Kidney tubule cell (primary cell): ENCODE data around the gene CUL9.

Experiments
- DNase-seq: peaks from one replicate; pipeline ENCODE4 v3.0.0-alpha.2; 2018; ENCODE audit warnings: low spot score

The CUL9 gene

GRCh38 chr6:43200541-43200940 is 18.5 kb downstream of the CUL9 start:
- DNase-seq: no peak

DNA sequence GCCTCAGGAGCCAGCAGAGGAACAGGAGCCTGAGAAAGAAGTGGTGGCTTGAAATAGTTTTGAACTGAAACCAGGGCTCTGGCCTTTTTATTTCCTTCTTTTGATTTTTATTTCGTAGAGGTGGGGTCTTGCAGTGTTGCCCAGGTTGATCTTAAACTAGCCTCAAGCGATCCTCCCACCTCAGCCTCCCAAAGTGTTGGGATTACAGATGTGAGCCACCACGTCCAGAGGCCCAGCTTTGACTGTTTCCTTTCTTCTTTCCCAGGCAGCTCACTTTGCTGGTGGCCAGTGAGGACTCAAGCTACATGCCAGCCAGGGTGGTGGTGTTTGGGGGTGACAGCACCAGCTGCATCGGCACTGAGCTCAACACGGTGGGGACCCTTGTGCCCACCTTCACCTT is 20.5 kb downstream of the CUL9 start:
- no peak for DNase-seq

- no peak for DNase-seq
Measured at GRCh38 chr6:43203029-43203717, 21.2 kb downstream of the CUL9 start.

- no peak for DNase-seq
Measured at GRCh38 chr6:43203718-43204095, 21.7 kb downstream of the CUL9 start.

DNA sequence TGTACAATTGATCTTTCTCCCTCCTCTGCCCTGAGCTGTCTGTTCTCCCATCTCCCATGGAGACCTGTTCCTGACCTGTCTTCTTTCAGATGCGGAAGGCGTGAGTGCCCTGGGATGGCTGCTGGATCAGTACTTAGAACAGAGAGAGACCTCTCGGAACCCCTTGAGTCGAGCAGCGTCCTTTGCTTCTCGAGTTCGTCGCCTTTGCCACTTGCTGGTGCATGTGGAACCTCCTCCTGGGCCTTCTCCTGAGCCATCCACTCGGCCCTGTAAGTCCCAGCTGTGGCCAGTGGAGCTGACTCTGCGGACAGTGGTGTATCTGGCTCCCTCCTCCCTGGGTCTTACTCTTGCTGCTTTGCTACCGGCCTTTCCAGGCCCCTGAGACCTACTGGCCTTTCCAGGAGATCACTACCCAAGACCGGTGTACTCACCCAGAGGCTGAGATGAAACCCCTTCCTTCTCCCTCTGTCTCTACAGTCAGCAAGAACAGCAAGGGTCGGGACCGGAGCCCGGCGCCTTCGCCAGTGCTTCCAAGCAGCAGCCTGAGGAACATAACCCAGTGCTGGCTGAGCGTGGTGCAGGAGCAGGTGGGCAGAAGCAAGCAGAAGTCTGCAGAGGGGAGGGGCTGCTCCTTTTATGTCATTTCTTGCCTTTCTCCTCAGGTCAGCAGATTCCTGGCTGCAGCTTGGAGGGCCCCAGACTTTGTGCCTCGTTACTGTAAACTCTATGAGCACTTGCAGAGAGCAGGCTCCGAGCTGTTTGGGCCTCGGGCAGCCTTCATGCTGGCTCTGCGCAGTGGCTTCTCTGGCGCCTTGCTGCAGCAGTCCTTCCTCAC is 22.5 kb downstream of the CUL9 start:
- no peak for DNase-seq

DNA sequence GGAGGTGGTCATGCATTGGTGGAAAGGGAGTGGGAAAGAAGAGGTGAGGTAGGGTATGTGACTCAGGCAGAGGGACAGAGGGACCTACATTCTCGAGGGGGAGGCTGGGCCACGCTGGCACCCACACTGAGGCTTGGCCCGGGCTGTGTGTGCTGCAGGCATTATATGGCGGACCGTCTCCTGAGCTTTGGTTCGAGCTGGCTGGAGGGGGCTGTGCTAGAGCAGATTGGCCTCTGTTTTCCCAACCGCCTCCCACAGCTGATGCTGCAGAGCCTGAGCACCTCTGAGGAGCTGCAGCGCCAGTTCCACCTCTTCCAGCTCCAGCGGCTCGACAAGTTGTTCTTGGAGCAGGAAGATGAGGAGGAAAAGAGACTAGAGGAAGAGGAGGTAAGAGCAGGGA is 23.9 kb downstream of the CUL9 start:
- no peak for DNase-seq

DNA sequence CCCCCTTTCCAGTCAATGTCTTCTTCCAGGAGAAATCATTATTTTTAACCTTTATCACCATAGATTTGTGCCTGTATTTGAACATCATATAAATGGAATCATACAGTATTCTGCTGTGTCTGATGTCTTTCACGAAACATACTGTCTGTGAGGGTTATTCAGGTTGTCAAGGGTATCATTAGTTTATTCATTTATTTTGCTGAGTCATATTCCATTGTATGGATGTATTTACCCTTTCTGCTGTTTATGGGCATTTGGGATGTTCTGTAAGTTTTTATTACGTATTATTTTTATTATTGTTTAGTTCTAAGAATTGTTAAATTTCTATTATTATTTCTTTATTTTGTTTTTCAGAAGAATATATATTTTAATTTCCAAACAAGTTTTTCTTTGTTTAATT is 25.3 kb downstream of the CUL9 start:
- DNase-seq: no peak

- DNase-seq: peak; percentile 59
Measured at GRCh38 chr6:43211955-43212354, 30.0 kb downstream of the CUL9 start.

- DNase-seq: no peak
Measured at GRCh38 chr6:43213431-43213830, 31.4 kb downstream of the CUL9 start.

- no peak for DNase-seq
Measured at GRCh38 chr6:43215066-43215465, 33.1 kb downstream of the CUL9 start.

- DNase-seq: no peak
Measured at GRCh38 chr6:43216200-43216599, 34.2 kb downstream of the CUL9 start.

- no peak for DNase-seq
Measured at GRCh38 chr6:43217351-43217750, 35.4 kb downstream of the CUL9 start.

DNA sequence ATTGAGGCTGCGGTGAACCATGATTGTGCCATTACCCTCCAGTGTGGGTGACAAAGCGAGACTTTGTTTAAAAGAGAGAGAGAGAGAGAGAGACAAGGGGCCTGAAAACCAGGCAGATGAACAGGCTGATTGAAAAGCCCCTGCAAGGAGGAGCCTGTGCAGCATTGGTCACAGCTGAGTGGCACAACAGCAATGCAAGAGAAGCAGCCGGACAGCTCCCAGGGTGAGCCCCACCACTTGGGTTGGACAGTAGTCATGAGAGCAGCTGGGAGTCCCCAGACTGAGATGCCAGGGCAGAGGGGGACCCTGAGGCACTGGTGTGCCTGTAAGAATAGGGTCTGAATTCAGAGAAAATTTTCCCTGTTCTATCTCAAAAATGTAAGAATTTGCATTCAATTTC is 37.1 kb downstream of the CUL9 start:
- DNase-seq: no peak

- no peak for DNase-seq
Measured at GRCh38 chr6:43219814-43220213, 37.8 kb downstream of the CUL9 start.

- no peak for DNase-seq
Measured at GRCh38 chr6:43220439-43220951, 38.5 kb downstream of the CUL9 start.

DNA sequence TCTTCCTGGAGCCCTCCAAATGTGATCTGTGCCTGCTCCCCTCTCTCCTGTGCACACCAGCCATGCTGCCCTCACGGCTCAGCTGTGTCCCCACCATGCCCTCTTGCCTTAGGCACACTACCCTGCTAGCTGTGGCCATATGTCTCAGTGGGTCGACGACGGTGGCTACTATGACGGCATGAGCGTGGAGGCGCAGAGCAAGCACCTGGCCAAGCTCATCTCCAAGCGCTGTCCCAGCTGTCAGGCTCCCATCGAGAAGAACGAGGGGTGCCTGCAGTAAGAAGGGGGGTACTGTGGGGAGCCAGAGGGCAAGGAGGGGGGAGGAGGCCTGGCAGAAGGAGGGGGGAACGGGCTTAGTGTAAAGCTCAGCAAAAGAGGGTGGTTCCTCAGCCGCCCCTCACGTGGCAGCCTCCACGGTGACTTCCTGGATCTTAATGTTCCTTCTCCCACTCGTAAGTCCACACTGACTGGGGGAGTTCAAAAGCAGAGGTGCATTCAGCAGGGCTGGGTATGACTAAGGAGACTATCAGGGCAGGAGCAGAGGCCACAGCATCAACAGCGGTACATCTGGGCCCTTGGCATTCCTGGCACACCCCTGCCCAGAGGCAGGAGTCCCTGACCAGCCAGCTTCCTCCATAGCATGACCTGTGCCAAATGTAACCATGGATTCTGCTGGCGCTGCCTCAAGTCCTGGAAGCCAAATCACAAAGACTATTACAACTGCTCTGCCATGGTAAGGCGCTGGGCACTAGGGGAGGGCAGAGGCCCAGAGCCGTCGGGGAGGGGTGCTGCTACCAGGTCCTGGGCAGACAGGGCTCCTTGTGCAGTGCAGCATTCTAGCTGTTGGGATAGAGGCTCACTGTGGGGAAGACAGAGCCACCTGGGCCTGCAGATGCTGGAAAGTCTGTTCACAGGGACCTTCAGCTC is 39.3 kb downstream of the CUL9 start:
- peak; percentile 31 for DNase-seq

- no peak for DNase-seq
Measured at GRCh38 chr6:43222418-43223059, 40.5 kb downstream of the CUL9 start.

DNA sequence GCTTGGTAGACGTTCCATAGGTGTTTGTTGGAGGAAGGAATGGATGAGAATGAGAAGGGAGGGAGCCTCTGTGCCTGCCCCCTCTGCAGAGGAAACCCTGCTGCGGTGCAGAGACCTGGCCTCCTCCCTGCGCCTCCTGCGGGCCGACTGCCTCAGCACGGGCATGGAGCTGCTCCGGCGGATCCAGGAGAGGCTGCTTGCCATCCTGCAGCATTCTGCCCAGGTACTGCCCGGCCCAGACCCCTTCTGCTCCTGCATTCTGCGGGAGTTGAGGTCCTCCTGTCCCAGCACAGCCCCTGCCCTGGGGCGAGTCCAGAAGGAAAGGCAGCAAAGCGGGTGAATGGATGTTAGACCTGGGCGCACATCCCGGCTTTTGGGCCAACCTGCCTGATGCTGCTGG is 41.2 kb downstream of the CUL9 start:
- DNase-seq: no peak

DNA sequence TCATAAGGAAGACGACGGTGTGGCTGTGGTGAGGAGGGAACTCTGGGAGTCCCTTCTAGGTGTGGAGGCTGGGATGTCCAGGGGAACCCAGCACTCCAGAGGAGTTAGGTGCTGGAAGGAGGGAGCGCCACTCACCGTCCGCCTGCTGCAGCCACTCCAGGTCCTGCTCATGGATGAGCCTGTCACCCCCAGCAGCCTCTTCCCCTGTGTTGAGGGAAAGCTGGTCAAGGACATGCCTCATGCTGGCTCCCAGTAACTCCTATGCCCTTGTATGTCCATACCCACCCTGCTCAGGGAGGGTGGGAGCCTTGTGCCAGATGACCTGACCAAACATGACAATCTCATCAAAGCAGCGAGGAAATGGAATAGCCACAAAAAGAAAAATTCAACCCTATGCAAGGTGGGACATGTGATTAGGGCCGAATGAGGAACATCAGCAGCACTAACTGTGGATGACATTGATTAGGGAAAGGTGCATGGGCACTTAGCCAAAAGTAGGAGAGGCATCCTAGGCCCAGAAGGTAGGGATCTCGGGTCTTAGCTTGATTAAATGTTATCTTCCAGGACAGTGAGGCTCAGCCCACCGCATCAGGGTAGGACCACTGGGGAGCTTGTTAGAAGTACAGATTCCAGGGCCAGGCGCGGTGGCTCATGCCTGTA is 44.3 kb downstream of the CUL9 start:
- no peak for DNase-seq

- DNase-seq: peak; percentile 84
Measured at GRCh38 chr6:43228951-43229802, 47.2 kb downstream of the CUL9 start, which contains the start of gene DNPH1. Gene DNPH1 (minus strand): TSS chr6:43229481. CDS start chr6:43229456, 25 bp downstream.
